HepG2 (cell line): ENCODE data around the gene ZBTB20. TPM values are rescaled to one million over a fixed set of nuclear protein-coding genes. Genes with fewer than 3 reads are reported as not detected.

Experiments used
- ATAC-seq: fragments of 200-7000 bp; cut with Tn5 transposase; 3 replicates; pipeline ENCODE4 v1.9.1; 2020; ENCODE audit warnings: mild to moderate bottlenecking, moderate library complexity
- BruUV-seq: library from RNA; stranded (reverse); fragments of 400-500 nt; replicated peaks from 2 replicates; lab custom pipeline; 2021; lab: Mats Ljungman, UMichigan
- CTCF ChIA-PET: fragments of 300-600 bp; formaldehyde crosslinking; extraction: SDS; loops from one replicate; lab custom pipeline; 2021; ENCODE audit warnings: low total read pairs, inconsistent platforms, low intra/inter-chr PET ratio; lab: Yijun Ruan, JAX
- POLR2A ChIA-PET: fragments of 350-600 bp; sonication (Branson Sonifier 250); formaldehyde crosslinking; loops from one replicate; lab custom pipeline; 2020; ENCODE audit warnings: antibody characterized with exemption, inconsistent platforms; lab: Yijun Ruan, JAX
- DNase-seq: peaks from one replicate; pipeline ENCODE4 v3.0.0-alpha.2; 2015; ENCODE audit warnings: low spot score
- FAIRE-seq: peaks from 3 replicates; lab custom pipeline; 2011; peaks lifted over from hg19 to GRCh38; lab: Jason Lieb, UNC
- H2AFZ ChIP-seq: one replicate; pipeline ENCODE4 v1.6.1; 2011; ENCODE audit warnings: low read length, inconsistent platforms
- H3K27ac ChIP-seq: fragments of 300-600 bp; 3 replicates; pipeline ENCODE4 v1.8.0; 2011; ENCODE audit warnings: mixed run types, mild to moderate bottlenecking, mixed read lengths, low read length, inconsistent platforms; ENCODE audit not compliant: insufficient read depth; ENCODE audit errors: extremely low read length
- H3K27me3 ChIP-seq, 2 experiments: fragments of 200-600 bp in 1 of 2; 2 replicates in 1 of 2; 3 replicates in 1 of 2; pipeline versions ENCODE4 v1.6.0 to v1.8.0; 2011; ENCODE audit warnings: low read length in 2 of 2, mild to moderate bottlenecking in 2 of 2, moderate library complexity in 2 of 2, inconsistent platforms in 1 of 2; ENCODE audit not compliant: insufficient read depth in 2 of 2, control insufficient read depth in 1 of 2
- H3K36me3 ChIP-seq, 2 experiments: fragments of 200-600 bp in 1 of 2; replicated peaks in 1 of 2; 2 replicates in 1 of 2; 3 replicates in 1 of 2; pipeline versions ENCODE4 v1.5.1 to v1.8.0; 2011; ENCODE audit warnings: low read length in 2 of 2, inconsistent platforms in 1 of 2; ENCODE audit not compliant: insufficient read depth in 2 of 2, control insufficient read depth in 1 of 2
- H3K4me1 ChIP-seq: 2 replicates; pipeline ENCODE4 v1.5.1; 2012; ENCODE audit warnings: low read length, inconsistent platforms; ENCODE audit not compliant: insufficient read depth
- H3K4me2 ChIP-seq: 2 replicates; pipeline ENCODE4 v1.6.0; 2011; ENCODE audit warnings: low read depth, low read length, inconsistent platforms
- H3K4me3 ChIP-seq, 3 experiments: fragments of 200-600 bp in 1 of 3; sonication (generic), shearing (Covaris generic) in 1 of 3; replicated peaks in 1 of 3; 2 replicates each; pipeline ENCODE4 v1.5.1; 2011 to 2016; ENCODE audit warnings: low read length in 3 of 3, inconsistent platforms in 2 of 3, low read depth in 2 of 3, mild to moderate bottlenecking in 2 of 3, control low read depth in 1 of 3, mixed read lengths in 1 of 3; ENCODE audit not compliant: insufficient read depth in 1 of 3
- H3K79me2 ChIP-seq: one replicate; pipeline ENCODE4 v1.6.1; 2011; ENCODE audit warnings: low read length, inconsistent platforms; ENCODE audit not compliant: insufficient read depth
- H3K9ac ChIP-seq: 2 replicates; pipeline ENCODE4 v1.6.0; 2011; ENCODE audit warnings: mild to moderate bottlenecking, low read depth, low read length, inconsistent platforms; ENCODE audit not compliant: insufficient read depth
- H3K9me3 ChIP-seq: 2 replicates; pipeline ENCODE4 v1.5.1; 2012; ENCODE audit warnings: mild to moderate bottlenecking, low read length
- H4K20me1 ChIP-seq: 2 replicates; pipeline ENCODE4 v1.6.0; 2011; ENCODE audit warnings: inconsistent platforms, mild to moderate bottlenecking, low read length, moderate library complexity; ENCODE audit not compliant: insufficient read depth
- IRX3 ChIP-seq: sonication (generic); formaldehyde crosslinking; IDR thresholded peaks from 2 replicates; pipeline ENCODE4 v1.8.1; 2023; ENCODE audit warnings: mild to moderate bottlenecking, low read depth, missing genetic modification reagents, borderline replicate concordance
- NCOA5 ChIP-seq: sonication (generic); formaldehyde crosslinking; IDR thresholded peaks from 2 replicates; pipeline ENCODE4 v1.4.0; 2020; ENCODE audit warnings: missing genetic modification reagents
- ZBTB34 ChIP-seq: sonication (generic); formaldehyde crosslinking; IDR thresholded peaks from 2 replicates; pipeline ENCODE4 v1.8.0; 2022; ENCODE audit warnings: mild to moderate bottlenecking, missing genetic modification reagents
- WGBS: methylation state at CpG from one replicate; pipeline ENCODE4 v1.1.6; 2017; ENCODE audit warnings: low lambda C conversion rate; 5-methylcytosine and 5-hydroxymethylcytosine counted together
- in situ Hi-C: cut with HindIII; loops from 2 replicates; pipeline ENCODE4 v1.10.0; 2017; ENCODE audit warnings: low pct_unique_long_range_greater_than_20kb; ENCODE audit not compliant: extremely low pct_ligation_motif_present
- intact Hi-C: fragments of 100-400 bp; cut with micrococcal nuclease; formaldehyde crosslinking; loops from one replicate; pipeline ENCODE4 v1.10.0; 2022; ENCODE audit not compliant: unreplicated experiment
- polyA plus RNA-seq, 8 experiments: library from polyadenylated mRNA; depleted of rRNA in 3 of 8; stranded (reverse) in 7 of 8; unstranded in 1 of 8; fragments of >200 nt; fragmentation: Illumina TruSeq in 4 of 8; extraction: Trizol in 4 of 8; gene quantifications; 2 replicates each; pipeline versions ENCODE4 v1.2.1 to v1.2.3, GENCODE V29; 2011 to 2016; ENCODE audit warnings: low read depth in 4 of 8, missing spikeins in 1 of 8, mixed read lengths in 1 of 8; ENCODE audit not compliant: insufficient read depth in 1 of 8
- total RNA-seq, 5 experiments: library from RNA; depleted of rRNA; stranded (reverse); fragments of >200 nt; fragmentation: Illumina TruSeq; extraction: Trizol; gene quantifications; 2 replicates each; pipeline ENCODE4 v1.2.3, GENCODE V29; 2016; ENCODE audit warnings: low read depth in 1 of 5
- TF ChIP-seq, protein P1 (sequence below): sonication (generic); formaldehyde crosslinking; IDR thresholded peaks from 2 replicates; pipeline ENCODE4 v1.4.0; 2020; ENCODE audit warnings: missing genetic modification reagents
- TF ChIP-seq, protein P2 (sequence below): sonication (generic); formaldehyde crosslinking; IDR thresholded peaks from 2 replicates; pipeline ENCODE4 v1.4.0; 2020; ENCODE audit warnings: missing genetic modification reagents, borderline replicate concordance
- TF ChIP-seq, protein P3 (sequence below), 2 experiments: fragments of 450-650 bp in 1 of 2; sonication (generic) in 1 of 2; formaldehyde crosslinking in 1 of 2; IDR thresholded peaks; 2 replicates each; pipeline versions ENCODE4 v1.6.1 to v1.8.0; 2016 to 2022; ENCODE audit warnings: antibody characterized with exemption in 1 of 2, mild to moderate bottlenecking in 1 of 2, missing genetic modification reagents in 1 of 2

Gene ZBTB20
- total and polyA plus RNA-seq, 2 of the 13 experiments (the other 11 are each of a cell fraction or from before 2014, with no cell fraction given), result 1.9 to 8.8 TPM

- TF ChIP-seq, protein P1, sequence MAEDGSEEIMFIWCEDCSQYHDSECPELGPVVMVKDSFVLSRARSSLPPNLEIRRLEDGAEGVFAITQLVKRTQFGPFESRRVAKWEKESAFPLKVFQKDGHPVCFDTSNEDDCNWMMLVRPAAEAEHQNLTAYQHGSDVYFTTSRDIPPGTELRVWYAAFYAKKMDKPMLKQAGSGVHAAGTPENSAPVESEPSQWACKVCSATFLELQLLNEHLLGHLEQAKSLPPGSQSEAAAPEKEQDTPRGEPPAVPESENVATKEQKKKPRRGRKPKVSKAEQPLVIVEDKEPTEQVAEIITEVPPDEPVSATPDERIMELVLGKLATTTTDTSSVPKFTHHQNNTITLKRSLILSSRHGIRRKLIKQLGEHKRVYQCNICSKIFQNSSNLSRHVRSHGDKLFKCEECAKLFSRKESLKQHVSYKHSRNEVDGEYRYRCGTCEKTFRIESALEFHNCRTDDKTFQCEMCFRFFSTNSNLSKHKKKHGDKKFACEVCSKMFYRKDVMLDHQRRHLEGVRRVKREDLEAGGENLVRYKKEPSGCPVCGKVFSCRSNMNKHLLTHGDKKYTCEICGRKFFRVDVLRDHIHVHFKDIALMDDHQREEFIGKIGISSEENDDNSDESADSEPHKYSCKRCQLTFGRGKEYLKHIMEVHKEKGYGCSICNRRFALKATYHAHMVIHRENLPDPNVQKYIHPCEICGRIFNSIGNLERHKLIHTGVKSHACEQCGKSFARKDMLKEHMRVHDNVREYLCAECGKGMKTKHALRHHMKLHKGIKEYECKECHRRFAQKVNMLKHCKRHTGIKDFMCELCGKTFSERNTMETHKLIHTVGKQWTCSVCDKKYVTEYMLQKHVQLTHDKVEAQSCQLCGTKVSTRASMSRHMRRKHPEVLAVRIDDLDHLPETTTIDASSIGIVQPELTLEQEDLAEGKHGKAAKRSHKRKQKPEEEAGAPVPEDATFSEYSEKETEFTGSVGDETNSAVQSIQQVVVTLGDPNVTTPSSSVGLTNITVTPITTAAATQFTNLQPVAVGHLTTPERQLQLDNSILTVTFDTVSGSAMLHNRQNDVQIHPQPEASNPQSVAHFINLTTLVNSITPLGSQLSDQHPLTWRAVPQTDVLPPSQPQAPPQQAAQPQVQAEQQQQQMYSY (CRISPR knock-in tag), result no peak
- TF ChIP-seq NCOA5 (CRISPR knock-in tag), result no peak
- TF ChIP-seq, protein P2, sequence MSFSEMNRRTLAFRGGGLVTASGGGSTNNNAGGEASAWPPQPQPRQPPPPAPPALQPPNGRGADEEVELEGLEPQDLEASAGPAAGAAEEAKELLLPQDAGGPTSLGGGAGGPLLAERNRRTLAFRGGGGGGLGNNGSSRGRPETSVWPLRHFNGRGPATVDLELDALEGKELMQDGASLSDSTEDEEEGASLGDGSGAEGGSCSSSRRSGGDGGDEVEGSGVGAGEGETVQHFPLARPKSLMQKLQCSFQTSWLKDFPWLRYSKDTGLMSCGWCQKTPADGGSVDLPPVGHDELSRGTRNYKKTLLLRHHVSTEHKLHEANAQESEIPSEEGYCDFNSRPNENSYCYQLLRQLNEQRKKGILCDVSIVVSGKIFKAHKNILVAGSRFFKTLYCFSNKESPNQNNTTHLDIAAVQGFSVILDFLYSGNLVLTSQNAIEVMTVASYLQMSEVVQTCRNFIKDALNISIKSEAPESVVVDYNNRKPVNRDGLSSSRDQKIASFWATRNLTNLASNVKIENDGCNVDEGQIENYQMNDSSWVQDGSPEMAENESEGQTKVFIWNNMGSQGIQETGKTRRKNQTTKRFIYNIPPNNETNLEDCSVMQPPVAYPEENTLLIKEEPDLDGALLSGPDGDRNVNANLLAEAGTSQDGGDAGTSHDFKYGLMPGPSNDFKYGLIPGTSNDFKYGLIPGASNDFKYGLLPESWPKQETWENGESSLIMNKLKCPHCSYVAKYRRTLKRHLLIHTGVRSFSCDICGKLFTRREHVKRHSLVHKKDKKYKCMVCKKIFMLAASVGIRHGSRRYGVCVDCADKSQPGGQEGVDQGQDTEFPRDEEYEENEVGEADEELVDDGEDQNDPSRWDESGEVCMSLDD (CRISPR knock-in tag), result no peak
- TF ChIP-seq, protein P3, sequence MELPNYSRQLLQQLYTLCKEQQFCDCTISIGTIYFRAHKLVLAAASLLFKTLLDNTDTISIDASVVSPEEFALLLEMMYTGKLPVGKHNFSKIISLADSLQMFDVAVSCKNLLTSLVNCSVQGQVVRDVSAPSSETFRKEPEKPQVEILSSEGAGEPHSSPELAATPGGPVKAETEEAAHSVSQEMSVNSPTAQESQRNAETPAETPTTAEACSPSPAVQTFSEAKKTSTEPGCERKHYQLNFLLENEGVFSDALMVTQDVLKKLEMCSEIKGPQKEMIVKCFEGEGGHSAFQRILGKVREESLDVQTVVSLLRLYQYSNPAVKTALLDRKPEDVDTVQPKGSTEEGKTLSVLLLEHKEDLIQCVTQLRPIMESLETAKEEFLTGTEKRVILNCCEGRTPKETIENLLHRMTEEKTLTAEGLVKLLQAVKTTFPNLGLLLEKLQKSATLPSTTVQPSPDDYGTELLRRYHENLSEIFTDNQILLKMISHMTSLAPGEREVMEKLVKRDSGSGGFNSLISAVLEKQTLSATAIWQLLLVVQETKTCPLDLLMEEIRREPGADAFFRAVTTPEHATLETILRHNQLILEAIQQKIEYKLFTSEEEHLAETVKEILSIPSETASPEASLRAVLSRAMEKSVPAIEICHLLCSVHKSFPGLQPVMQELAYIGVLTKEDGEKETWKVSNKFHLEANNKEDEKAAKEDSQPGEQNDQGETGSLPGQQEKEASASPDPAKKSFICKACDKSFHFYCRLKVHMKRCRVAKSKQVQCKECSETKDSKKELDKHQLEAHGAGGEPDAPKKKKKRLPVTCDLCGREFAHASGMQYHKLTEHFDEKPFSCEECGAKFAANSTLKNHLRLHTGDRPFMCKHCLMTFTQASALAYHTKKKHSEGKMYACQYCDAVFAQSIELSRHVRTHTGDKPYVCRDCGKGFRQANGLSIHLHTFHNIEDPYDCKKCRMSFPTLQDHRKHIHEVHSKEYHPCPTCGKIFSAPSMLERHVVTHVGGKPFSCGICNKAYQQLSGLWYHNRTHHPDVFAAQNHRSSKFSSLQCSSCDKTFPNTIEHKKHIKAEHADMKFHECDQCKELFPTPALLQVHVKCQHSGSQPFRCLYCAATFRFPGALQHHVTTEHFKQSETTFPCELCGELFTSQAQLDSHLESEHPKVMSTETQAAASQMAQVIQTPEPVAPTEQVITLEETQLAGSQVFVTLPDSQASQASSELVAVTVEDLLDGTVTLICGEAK (IDR thresholded peaks at IDR 0.05), result no peak
- TF ChIP-seq, protein P3 (CRISPR knock-in tag; IDR thresholded peaks at IDR 0.05), result no peak
- no peak for TF ChIP-seq ZBTB34 (CRISPR knock-in tag)
- no peak for TF ChIP-seq IRX3
- ATAC-seq (no peak), DNase-seq (no peak), FAIRE-seq (no peak)
- no peak overlapping the region for H3K27ac ChIP-seq
- H3K27me3 ChIP-seq, result no peaks in the 10 kb centered on the region
- no peaks in the 10 kb centered on the region for H3K36me3 ChIP-seq
- H3K9ac ChIP-seq, result no peak overlapping the region
- in situ Hi-C loops (no loop called here), intact Hi-C loops (no loop called here)
- H3K4me2 ChIP-seq, result no peak overlapping the region
- H4K20me1 ChIP-seq, result no peaks in the 10 kb centered on the region
- POLR2A ChIA-PET, result no interaction called here
- H3K79me2 ChIP-seq, result no peaks in the 10 kb centered on the region
- no peak overlapping the region for H3K4me3 ChIP-seq
- H2AFZ ChIP-seq, result no peak overlapping the region
- WGBS, result 0% methylated on average over 1 of the region's 1 CpG
- CTCF ChIA-PET, result no interaction called here
- no peaks in the 10 kb centered on the region; the same call in 1 of the 2 replicates for H3K9me3 ChIP-seq
- no TSS peak for BruUV-seq
- H3K4me1 ChIP-seq, result no peaks in the 10 kb centered on the region
Observed at GRCh38 chr3:115161866-115162265, 14.8 kb upstream of the ZBTB20 start.
